T-helper 2 cell (primary cell): Measurements from ENCODE around the gene SLC25A1.
A peak's percentile ranks its signal among the peaks of the same experiment; 100 is the strongest.

Experiments
- DNase-seq, 5 experiments: peaks; one replicate each; pipeline versions ENCODE4 v3.0.0 to v3.0.0-alpha.2; 2012 to 2022
- total RNA-seq, 2 donors: gene quantifications; one replicate each; lab custom pipeline; 2026; lab: John Stamatoyannopoulos, UW

SLC25A1 gene
- total RNA-seq, result 13.4 to 26.1 reads per million in 2 donors

GRCh38 chr22:19178657-19179496 lies at the start of gene SLC25A1:
TSS of gene SLC25A1 (minus strand) at chr22:19178736. CDS start at chr22:19178673, 63 bp downstream.
- DNase-seq, result peak; percentile 60 to 86 (median 69)

GRCh38 chr22:19228179-19228578 lies 49.6 kb upstream of the SLC25A1 start:
- DNase-seq, result no peak

GRCh38 chr22:19226428-19226827 lies 47.9 kb upstream of the SLC25A1 start:
- no peak for DNase-seq

- DNase-seq, result no peak
These were observed 47.0 kb upstream of the SLC25A1 start for GRCh38 chr22:19225560-19225959.

- DNase-seq, result no peak
These were observed 46.4 kb upstream of the SLC25A1 start for GRCh38 chr22:19224985-19225384.

GRCh38 chr22:19224557-19224956 lies 46.0 kb upstream of the SLC25A1 start:
- no peak for DNase-seq

- DNase-seq, result no peak
These were observed 45.1 kb upstream of the SLC25A1 start for GRCh38 chr22:19223617-19224016.

GRCh38 chr22:19223110-19223509 lies 44.6 kb upstream of the SLC25A1 start:
- DNase-seq, result no peak

GRCh38 chr22:19222242-19223005 lies 43.9 kb upstream of the SLC25A1 start:
- no peak for DNase-seq

GRCh38 chr22:19220867-19221266 lies 42.3 kb upstream of the SLC25A1 start:
- no peak for DNase-seq

- DNase-seq, result no peak
These were observed 40.2 kb upstream of the SLC25A1 start for GRCh38 chr22:19218541-19219233.

GRCh38 chr22:19216579-19216978 lies 38.0 kb upstream of the SLC25A1 start:
- DNase-seq, result no peak

GRCh38 chr22:19215360-19215759 lies 36.8 kb upstream of the SLC25A1 start:
- no peak for DNase-seq

- no peak for DNase-seq
These were observed 35.5 kb upstream of the SLC25A1 start for GRCh38 chr22:19214078-19214473.

- DNase-seq, result no peak
These were observed 35.0 kb upstream of the SLC25A1 start for GRCh38 chr22:19213442-19214077.

- no peak for DNase-seq
These were observed 34.5 kb upstream of the SLC25A1 start for GRCh38 chr22:19213001-19213400.

GRCh38 chr22:19212302-19212870 lies 33.9 kb upstream of the SLC25A1 start:
- no peak for DNase-seq

- no peak for DNase-seq
These were observed 31.7 kb upstream of the SLC25A1 start for GRCh38 chr22:19210188-19210587.

- DNase-seq, result no peak
These were observed 29.8 kb upstream of the SLC25A1 start for GRCh38 chr22:19208287-19208847.

- no peak for DNase-seq
These were observed 29.3 kb upstream of the SLC25A1 start for GRCh38 chr22:19207884-19208283.

- DNase-seq, result no peak
These were observed 28.9 kb upstream of the SLC25A1 start for GRCh38 chr22:19207401-19207808.

- no peak for DNase-seq
These were observed 27.8 kb upstream of the SLC25A1 start for GRCh38 chr22:19206287-19206686.
